OCI-LY1 (cell line): ENCODE results near the gene MRPS12.

ENCODE experiments used
- H2AFZ ChIP-seq: fragments of 200-600 bp; sonication (generic), shearing (Covaris generic); 2 replicates; pipeline ENCODE4 v1.6.0; 2014; ENCODE audit warnings: antibody characterized with exemption, mild to moderate bottlenecking, low read length
- H3F3A ChIP-seq: fragments of 200-600 bp; sonication (generic), shearing (Covaris generic); 2 replicates; pipeline ENCODE4 v1.6.0; 2014; ENCODE audit warnings: mild to moderate bottlenecking, antibody characterized with exemption, low read length, moderate library complexity; ENCODE audit not compliant: insufficient read depth
- H3K27ac ChIP-seq: fragments of 200-600 bp; sonication (generic); 2 replicates; pipeline ENCODE4 v1.5.1; 2014; ENCODE audit warnings: low read length, mixed run types, mild to moderate bottlenecking, low read depth; ENCODE audit not compliant: poor library complexity, severe bottlenecking
- H3K27me3 ChIP-seq: fragments of 200-600 bp; sonication (generic); 2 replicates; pipeline ENCODE4 v1.6.0; 2014; ENCODE audit warnings: antibody characterized with exemption, mild to moderate bottlenecking, low read length, moderate library complexity; ENCODE audit not compliant: insufficient read depth
- H3K36me3 ChIP-seq: fragments of 200-600 bp; sonication (generic); 2 replicates; pipeline ENCODE4 v1.6.1; 2014; ENCODE audit warnings: mild to moderate bottlenecking, antibody characterized with exemption, low read length, moderate library complexity, mixed read lengths; ENCODE audit not compliant: insufficient read depth
- H3K4me1 ChIP-seq: fragments of 200-600 bp; sonication (generic); 2 replicates; pipeline ENCODE4 v1.5.1; 2014; ENCODE audit warnings: mild to moderate bottlenecking, low read length, moderate library complexity; ENCODE audit not compliant: insufficient read depth, severe bottlenecking
- H3K4me2 ChIP-seq: fragments of 200-600 bp; sonication (generic), shearing (Covaris generic); 2 replicates; pipeline ENCODE4 v1.6.1; 2014; ENCODE audit warnings: low read length
- H3K4me3 ChIP-seq: fragments of 200-600 bp; sonication (generic); 2 replicates; pipeline ENCODE4 v1.5.1; 2014; ENCODE audit warnings: low read length, low read depth, mild to moderate bottlenecking, mixed read lengths; ENCODE audit not compliant: poor library complexity, severe bottlenecking
- H3K79me2 ChIP-seq: fragments of 200-600 bp; shearing (Covaris generic); 2 replicates; pipeline ENCODE4 v1.6.1; 2016; ENCODE audit warnings: mixed run types, low read length, mixed read lengths; ENCODE audit not compliant: insufficient read depth
- H3K9ac ChIP-seq: fragments of 200-600 bp; sonication (generic), shearing (Covaris generic); 2 replicates; pipeline ENCODE4 v1.6.1; 2014; ENCODE audit warnings: mild to moderate bottlenecking, low read length, mixed read lengths
- H3K9me2 ChIP-seq: fragments of 200-600 bp; sonication (generic), shearing (Covaris generic); 2 replicates; pipeline ENCODE4 v1.6.1; 2014; ENCODE audit warnings: low read depth, mild to moderate bottlenecking, low read length, mixed read lengths
- H3K9me3 ChIP-seq: fragments of 200-600 bp; shearing (Covaris generic); 2 replicates; pipeline ENCODE4 v1.6.1; 2014; ENCODE audit warnings: low read length, mixed read lengths
- H4K20me1 ChIP-seq: fragments of 200-600 bp; sonication (generic), shearing (Covaris generic); 2 replicates; pipeline ENCODE4 v1.6.0; 2016; ENCODE audit warnings: mild to moderate bottlenecking, low read length; ENCODE audit not compliant: insufficient read depth
- EZH2 ChIP-seq: fragments of 200-600 bp; sonication (generic), shearing (Covaris generic); IDR thresholded peaks from 2 replicates; pipeline ENCODE4 v1.8.0; 2017; ENCODE audit warnings: borderline replicate concordance, mixed run types, mild to moderate bottlenecking, antibody characterized with exemption, low read length, moderate library complexity, mixed read lengths
- TF ChIP-seq, protein P1 (sequence below): fragments of 200-600 bp; sonication (generic), shearing (Covaris generic); IDR thresholded peaks from 2 replicates; pipeline ENCODE4 v1.5.1; 2017; ENCODE audit warnings: mild to moderate bottlenecking, antibody characterized with exemption, low read length, moderate library complexity, mixed read lengths

MRPS12 gene

DNA sequence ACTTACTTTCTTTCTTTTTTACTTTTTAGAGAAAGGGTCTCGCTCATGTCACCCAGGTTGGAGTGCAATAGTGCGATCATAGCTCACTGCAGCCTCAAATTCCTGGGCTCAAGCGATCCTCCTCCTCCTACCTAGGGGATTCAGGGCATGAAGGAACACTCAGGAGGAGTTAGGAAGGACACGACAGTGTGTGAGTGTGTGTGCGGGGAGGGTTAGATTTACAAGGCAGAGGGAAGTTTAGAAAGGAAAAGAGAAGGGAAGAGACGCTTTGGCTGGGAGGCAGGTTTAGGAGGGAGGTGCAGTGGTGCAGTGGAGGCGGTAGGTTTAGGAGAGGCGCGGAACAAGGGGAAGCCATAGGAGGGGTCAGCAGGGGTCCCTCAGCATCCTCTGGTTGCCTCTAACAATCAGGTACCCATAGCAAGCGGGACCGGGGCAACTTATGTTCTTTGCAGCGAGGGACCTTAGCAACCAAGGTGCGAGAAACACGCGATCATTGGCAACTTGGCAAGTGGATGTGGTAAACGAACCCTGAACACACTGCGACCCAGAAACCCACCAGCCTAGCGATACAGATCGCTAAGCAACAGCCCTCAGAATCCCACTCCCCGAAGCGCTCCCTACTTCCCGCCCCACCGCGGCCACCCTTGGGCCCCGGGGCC, 31.8 kb upstream of the MRPS12 start:
- Histone ChIP-seq H3K27ac (no peak overlapping the region), H3F3A (no peaks in the 10 kb centered on the region), H3K79me2 (peaks cover 16% of the 10 kb centered on the region), H2AFZ (no peak overlapping the region), H3K9me3 (no peaks in the 10 kb centered on the region), H3K4me3 (peak overlapping the region; percentile 67), H3K9me2 (no peaks in the 10 kb centered on the region), H3K27me3 (no peaks in the 10 kb centered on the region), H3K9ac (peak overlapping the region; percentile 56), H3K4me1 (peaks cover 24% of the 10 kb centered on the region), H3K4me2 (peak overlapping the region; percentile 78), H3K36me3 (peaks cover 6% of the 10 kb centered on the region), H4K20me1 (no peaks in the 10 kb centered on the region)
- no peak for TF ChIP-seq EZH2
- TF ChIP-seq, protein P1, sequence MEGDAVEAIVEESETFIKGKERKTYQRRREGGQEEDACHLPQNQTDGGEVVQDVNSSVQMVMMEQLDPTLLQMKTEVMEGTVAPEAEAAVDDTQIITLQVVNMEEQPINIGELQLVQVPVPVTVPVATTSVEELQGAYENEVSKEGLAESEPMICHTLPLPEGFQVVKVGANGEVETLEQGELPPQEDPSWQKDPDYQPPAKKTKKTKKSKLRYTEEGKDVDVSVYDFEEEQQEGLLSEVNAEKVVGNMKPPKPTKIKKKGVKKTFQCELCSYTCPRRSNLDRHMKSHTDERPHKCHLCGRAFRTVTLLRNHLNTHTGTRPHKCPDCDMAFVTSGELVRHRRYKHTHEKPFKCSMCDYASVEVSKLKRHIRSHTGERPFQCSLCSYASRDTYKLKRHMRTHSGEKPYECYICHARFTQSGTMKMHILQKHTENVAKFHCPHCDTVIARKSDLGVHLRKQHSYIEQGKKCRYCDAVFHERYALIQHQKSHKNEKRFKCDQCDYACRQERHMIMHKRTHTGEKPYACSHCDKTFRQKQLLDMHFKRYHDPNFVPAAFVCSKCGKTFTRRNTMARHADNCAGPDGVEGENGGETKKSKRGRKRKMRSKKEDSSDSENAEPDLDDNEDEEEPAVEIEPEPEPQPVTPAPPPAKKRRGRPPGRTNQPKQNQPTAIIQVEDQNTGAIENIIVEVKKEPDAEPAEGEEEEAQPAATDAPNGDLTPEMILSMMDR, result no peak

DNA sequence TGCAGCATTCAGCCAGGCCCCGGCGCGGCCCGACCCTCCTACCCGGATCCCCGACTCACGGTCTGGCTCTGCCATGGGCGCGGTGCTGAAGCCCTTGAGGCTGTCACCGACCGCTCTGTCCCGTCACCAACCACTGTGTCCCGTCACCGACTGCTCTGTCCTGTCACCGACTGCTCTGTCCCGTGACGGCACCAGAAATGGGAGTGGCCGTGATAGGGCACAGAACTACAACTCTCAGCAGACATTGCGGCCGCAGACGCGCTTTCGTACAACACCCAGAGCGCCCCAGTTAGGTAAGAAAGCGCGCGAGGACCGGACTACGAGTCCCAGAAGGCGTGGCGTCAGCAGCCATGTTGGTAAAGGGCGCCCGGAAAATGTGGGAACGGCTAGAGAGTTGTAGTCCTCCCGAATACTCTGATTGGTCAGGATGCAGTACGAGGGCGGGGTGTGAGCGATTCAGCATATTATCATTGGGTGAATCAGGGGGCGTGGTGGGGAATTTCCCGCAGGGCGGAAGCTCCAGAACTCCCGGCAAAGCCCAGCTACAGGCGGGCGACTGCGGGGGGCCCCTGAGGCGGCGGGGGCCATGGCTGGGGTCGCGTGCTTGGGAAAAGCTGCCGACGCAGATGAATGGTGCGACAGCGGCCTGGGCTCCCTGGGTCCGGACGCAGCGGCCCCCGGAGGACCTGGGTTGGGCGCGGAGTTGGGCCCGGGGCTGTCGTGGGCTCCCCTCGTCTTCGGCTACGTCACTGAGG, 31.1 kb upstream of the MRPS12 start, which contains the start of the genes NFKBIB and SIRT2:
Gene NFKBIB, plus strand, starts transcription at position 523 of the 755 bp plus-strand sequence. Its CDS starts 64 bp downstream, at position 587.
Gene SIRT2, minus strand, starts transcription at position 172 of the 755 bp plus-strand sequence. Its CDS starts 97 bp downstream, at position 75.
- Histone ChIP-seq H4K20me1 (no peaks in the 10 kb centered on the region), H3K4me1 (peaks cover 24% of the 10 kb centered on the region), H3K27ac (peak within 1 kb of the TSS; percentile 8), H3F3A (no peaks in the 10 kb centered on the region), H3K79me2 (peaks cover 16% of the 10 kb centered on the region), H3K4me3 (peak within 1 kb of the TSS; percentile 67), H3K9me2 (no peaks in the 10 kb centered on the region), H3K36me3 (peaks cover 12% of the 10 kb centered on the region), H2AFZ (no peak within 1 kb of the TSS), H3K9ac (peak within 1 kb of the TSS; percentile 75), H3K9me3 (no peaks in the 10 kb centered on the region), H3K27me3 (no peaks in the 10 kb centered on the region), H3K4me2 (peak within 1 kb of the TSS; percentile 82)
- no peak for TF ChIP-seq EZH2
- TF ChIP-seq, protein P1, result no peak

DNA sequence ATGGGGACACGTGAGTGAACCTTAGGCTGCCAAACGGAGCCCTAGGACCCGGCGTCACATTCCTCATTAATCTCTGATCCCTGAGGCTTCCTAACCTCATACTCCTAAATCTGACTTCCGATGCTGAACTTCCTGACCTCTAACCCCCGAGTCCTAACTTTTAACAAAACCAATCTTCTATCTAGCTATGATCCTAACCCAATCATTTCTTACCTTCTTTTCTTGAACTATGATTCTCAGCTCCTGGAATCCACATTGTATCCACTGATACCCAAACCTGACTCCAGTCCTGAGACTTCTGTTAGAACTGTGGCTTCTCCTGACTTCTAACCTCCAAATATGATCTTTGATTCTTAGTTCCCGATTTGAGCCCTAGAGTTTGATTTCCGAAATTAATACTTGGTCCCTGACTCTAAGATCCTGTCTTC, 30.5 kb upstream of the MRPS12 start:
- TF ChIP-seq EZH2, result no peak
- TF ChIP-seq, protein P1, result no peak
- Histone ChIP-seq H3K9ac (peak overlapping the region; percentile 75), H3F3A (no peaks in the 10 kb centered on the region), H3K4me2 (peak overlapping the region; percentile 82), H3K27me3 (no peaks in the 10 kb centered on the region), H3K9me3 (no peaks in the 10 kb centered on the region), H2AFZ (no peak overlapping the region), H4K20me1 (no peaks in the 10 kb centered on the region), H3K79me2 (peaks cover 16% of the 10 kb centered on the region), H3K9me2 (no peaks in the 10 kb centered on the region), H3K4me1 (peaks cover 24% of the 10 kb centered on the region), H3K36me3 (peaks cover 18% of the 10 kb centered on the region), H3K27ac (peak overlapping the region; percentile 8), H3K4me3 (peak overlapping the region; percentile 67)
